RWPE1 (cell line): ENCODE measurements around the gene RUVBL1.
A peak's percentile ranks its signal among the peaks of the same experiment; 100 is the strongest.

ENCODE experiments used
- CTCF ChIA-PET: fragments of 350-600 bp; sonication (Branson Sonifier 250); formaldehyde crosslinking; extraction: SDS; loops from one replicate; lab custom pipeline; 2021; lab: Yijun Ruan, JAX
- POLR2A ChIA-PET: fragments of 400-600 bp; formaldehyde crosslinking; extraction: SDS; loops from one replicate; lab custom pipeline; 2020; ENCODE audit warnings: antibody characterized with exemption; ENCODE audit not compliant: low non-redundant PET; lab: Yijun Ruan, JAX
- DNase-seq: peaks from one replicate; pipeline ENCODE4 v3.0.0; 2012; ENCODE audit warnings: low spot score
- H3K27ac ChIP-seq: fragments of 450-650 bp; 2 replicates; pipeline ENCODE4 v1.5.1; 2017
- CTCF ChIP-seq: fragments of 450-650 bp; conservative IDR thresholded peaks from 2 replicates; pipeline ENCODE4 v1.5.1; 2017; ENCODE audit warnings: low read depth, mild to moderate bottlenecking

Gene RUVBL1

GRCh38 chr3:128036119-128036518 is 87.5 kb downstream of the RUVBL1 start:
- DNase-seq = no peak
- POLR2A ChIA-PET = interaction anchor here (0.6 kb wide), 1 partner anchor 162 kb away, joined by 3 read pairs; no protein-coding TSS in a partner anchor
- CTCF ChIA-PET = interaction anchor here (0.6 kb wide), 1 partner anchor 182 kb away, joined by 5 read pairs; no protein-coding TSS in a partner anchor
- no peak overlapping the region for H3K27ac ChIP-seq
- no peak for TF ChIP-seq CTCF

- no peak for TF ChIP-seq CTCF
Observed at GRCh38 chr3:128033102-128033501, 90.5 kb downstream of the RUVBL1 start.

More at GRCh38 chr3:128033102-128033501, 90.5 kb downstream of the RUVBL1 start:
- CTCF ChIA-PET = interaction anchor here (0.6 to 1.0 kb wide), 2 partner anchors 13 to 121 kb away, joined by 5 to 6 read pairs; no protein-coding TSS in a partner anchor
- H3K27ac ChIP-seq = no peak overlapping the region
- DNase-seq = peak; percentile 29
- POLR2A ChIA-PET = no interaction called here
